OCI-LY3 (cell line): ENCODE measurements around the gene PDE8A.

Experiments used
- H2AFZ ChIP-seq: fragments of 200-600, 300-600 bp; shearing (Covaris generic); 2 replicates; pipeline ENCODE4 v1.6.0; 2014; ENCODE audit warnings: antibody characterized with exemption, low read depth, low read length
- H3K27ac ChIP-seq: fragments of 200-600, 300-600 bp; sonication (generic); 2 replicates; pipeline ENCODE4 v1.5.1; 2014; ENCODE audit warnings: mild to moderate bottlenecking, low read length, moderate library complexity, mixed read lengths
- H3K27me3 ChIP-seq: fragments of 200-600, 300-600 bp; sonication (generic); 2 replicates; pipeline ENCODE4 v1.6.1; 2014; ENCODE audit warnings: low read depth, low read length, mixed read lengths
- H3K36me3 ChIP-seq: fragments of 200-600, 300-600 bp; sonication (generic); replicated peaks from 2 replicates; pipeline ENCODE3; 2014; ENCODE audit warnings: low read depth, low read length, mixed read lengths
- H3K4me1 ChIP-seq: fragments of 300-600, 200-600 bp; sonication (generic); 2 replicates; pipeline ENCODE4 v1.6.1; 2014; ENCODE audit warnings: low read length, mixed read lengths
- H3K4me2 ChIP-seq: fragments of 200-600, 300-600 bp; sonication (generic); 2 replicates; pipeline ENCODE4 v1.6.1; 2014; ENCODE audit warnings: low read length, mixed read lengths
- H3K4me3 ChIP-seq: fragments of 300-600, 200-600 bp; sonication (generic); 2 replicates; pipeline ENCODE4 v1.5.1; 2014; ENCODE audit warnings: antibody characterized with exemption, mild to moderate bottlenecking, low read length, moderate library complexity
- H3K79me2 ChIP-seq: fragments of 300-600, 200-600 bp; shearing (Covaris generic); 2 replicates; pipeline ENCODE4 v1.6.1; 2014; ENCODE audit warnings: mild to moderate bottlenecking, low read length, mixed read lengths
- H3K9ac ChIP-seq: fragments of 300-600, 200-600 bp; shearing (Covaris generic); 2 replicates; pipeline ENCODE4 v1.6.0; 2014; ENCODE audit warnings: mild to moderate bottlenecking, low read length, moderate library complexity
- H3K9me3 ChIP-seq: fragments of 200-600, 300-600 bp; shearing (Covaris generic); 2 replicates; pipeline ENCODE4 v1.6.1; 2014; ENCODE audit warnings: low read length, mixed read lengths; ENCODE audit not compliant: insufficient read depth
- H4K20me1 ChIP-seq: fragments of 200-600, 300-600 bp; sonication (generic); 2 replicates; pipeline ENCODE4 v1.6.1; 2016; ENCODE audit warnings: low read length, mixed read lengths; ENCODE audit not compliant: insufficient read depth
- CTCF ChIP-seq: fragments of 200-600, 300-600 bp; sonication (generic); IDR thresholded peaks from 2 replicates; pipeline ENCODE4 v1.5.1; 2014; ENCODE audit warnings: antibody characterized with exemption, low read length, low read depth
- EZH2phosphoT487 ChIP-seq: fragments of 200-600 bp; shearing (Covaris generic); IDR thresholded peaks from 2 replicates; pipeline ENCODE4 v1.6.1; 2018; ENCODE audit warnings: antibody characterized with exemption, mixed run types, low read depth

The PDE8A gene

GRCh38 chr15:85000189-85000864 is 18.7 kb downstream of the PDE8A start:
- no peak overlapping the region for H3K27ac ChIP-seq
- H3K4me1 ChIP-seq, result peaks cover 34% of the 10 kb centered on the region
- no peaks in the 10 kb centered on the region for H3K27me3 ChIP-seq
- H3K4me2 ChIP-seq, result no peak overlapping the region
- no peak for TF ChIP-seq CTCF
- TF ChIP-seq EZH2phosphoT487, result no peak
- no peak overlapping the region for H3K4me3 ChIP-seq
- no peak overlapping the region for H3K9ac ChIP-seq
- H3K9me3 ChIP-seq, result no peaks in the 10 kb centered on the region
- no peaks in the 10 kb centered on the region for H3K36me3 ChIP-seq
- peaks cover 58% of the 10 kb centered on the region for H4K20me1 ChIP-seq
- H3K79me2 ChIP-seq, result peaks cover 43% of the 10 kb centered on the region
- no peak overlapping the region for H2AFZ ChIP-seq

- peaks cover 58% of the 10 kb centered on the region for H4K20me1 ChIP-seq
- H3K27me3 ChIP-seq, result no peaks in the 10 kb centered on the region
- H3K27ac ChIP-seq, result no peak overlapping the region
- H3K4me2 ChIP-seq, result no peak overlapping the region
- peaks cover 34% of the 10 kb centered on the region for H3K4me1 ChIP-seq
- no peak overlapping the region for H3K4me3 ChIP-seq
- H2AFZ ChIP-seq, result no peak overlapping the region
- peaks cover 41% of the 10 kb centered on the region for H3K79me2 ChIP-seq
- H3K36me3 ChIP-seq, result no peaks in the 10 kb centered on the region
- H3K9me3 ChIP-seq, result no peaks in the 10 kb centered on the region
- no peak for TF ChIP-seq EZH2phosphoT487
- no peak for TF ChIP-seq CTCF
- H3K9ac ChIP-seq, result no peak overlapping the region
Measured at GRCh38 chr15:85000937-85001336, 19.3 kb downstream of the PDE8A start.

- Histone ChIP-seq H3K27ac (no peak overlapping the region), H3K27me3 (no peaks in the 10 kb centered on the region), H3K4me3 (0 out of 2 replicates have a peak overlapping the region, but pooled peaks have one; percentile 3), H3K4me1 (peaks cover 34% of the 10 kb centered on the region), H3K79me2 (peaks cover 38% of the 10 kb centered on the region), H3K9ac (no peak overlapping the region), H4K20me1 (peaks cover 61% of the 10 kb centered on the region), H3K4me2 (peak overlapping the region; percentile 42), H3K36me3 (no peaks in the 10 kb centered on the region), H3K9me3 (no peaks in the 10 kb centered on the region), H2AFZ (no peak overlapping the region)
- no peak for TF ChIP-seq CTCF
- no peak for TF ChIP-seq EZH2phosphoT487
Measured at GRCh38 chr15:85002517-85002916, 20.9 kb downstream of the PDE8A start.

- Histone ChIP-seq H3K79me2 (peaks cover 43% of the 10 kb centered on the region), H4K20me1 (peaks cover 55% of the 10 kb centered on the region), H3K9ac (no peak overlapping the region), H3K4me1 (peaks cover 41% of the 10 kb centered on the region), H3K27me3 (no peaks in the 10 kb centered on the region), H3K36me3 (no peaks in the 10 kb centered on the region), H2AFZ (no peak overlapping the region), H3K4me2 (peak overlapping the region; percentile 52), H3K27ac (no peak overlapping the region; the same call in 1 of the 2 replicates), H3K9me3 (no peaks in the 10 kb centered on the region), H3K4me3 (no peak overlapping the region; the same call in 1 of the 2 replicates)
- TF ChIP-seq CTCF (no peak), EZH2phosphoT487 (no peak)
Measured at GRCh38 chr15:85003593-85004312, 22.1 kb downstream of the PDE8A start.
